HG02981 (cell line): ENCODE measurements around the gene CA7.

ENCODE experiments used
- ATAC-seq: cut with Tn5 transposase; IDR thresholded peaks from one replicate; pipeline ENCODE4 v1.9.1; 2021; ENCODE audit warnings: mild to moderate bottlenecking, moderate library complexity; ENCODE audit not compliant: unreplicated experiment

The CA7 gene

DNA sequence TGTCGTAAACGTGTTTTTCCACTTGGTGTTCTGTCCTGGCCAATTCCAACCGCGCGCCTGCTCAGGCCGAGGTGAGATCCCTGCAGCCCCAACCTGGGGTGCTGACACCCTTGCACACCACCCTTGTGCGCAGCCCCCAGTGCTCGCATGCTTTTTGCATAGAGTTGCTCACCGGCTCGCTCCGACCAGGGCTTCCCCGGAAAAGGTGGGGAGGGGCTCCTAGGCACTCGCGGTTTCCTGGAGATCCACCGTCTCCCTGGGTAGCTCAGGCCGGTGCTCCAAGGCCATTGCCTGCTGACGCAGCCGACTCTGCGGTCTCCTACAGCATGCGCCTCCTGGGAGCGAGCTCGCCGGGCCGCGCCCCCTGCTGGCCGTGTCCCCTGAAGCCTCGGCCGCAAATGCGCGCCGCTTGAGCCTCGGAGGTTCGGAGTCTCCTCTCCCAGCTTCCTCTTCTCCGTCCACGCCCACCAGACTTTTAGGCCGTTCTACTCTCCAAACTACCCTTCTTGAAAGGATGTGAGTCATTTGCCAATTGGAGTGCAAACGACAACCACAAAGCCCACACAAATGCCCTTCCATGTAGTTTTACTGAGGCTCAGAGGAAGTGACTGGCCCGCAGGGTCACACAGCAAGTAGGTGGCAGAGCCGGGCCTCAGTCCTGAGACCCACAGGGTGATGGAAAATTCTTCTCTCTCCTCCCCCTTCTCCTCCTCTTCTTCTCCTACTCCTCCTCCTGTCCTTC, 28.9 kb downstream of the CA7 start:
- ATAC-seq, result peak; percentile 78

DNA sequence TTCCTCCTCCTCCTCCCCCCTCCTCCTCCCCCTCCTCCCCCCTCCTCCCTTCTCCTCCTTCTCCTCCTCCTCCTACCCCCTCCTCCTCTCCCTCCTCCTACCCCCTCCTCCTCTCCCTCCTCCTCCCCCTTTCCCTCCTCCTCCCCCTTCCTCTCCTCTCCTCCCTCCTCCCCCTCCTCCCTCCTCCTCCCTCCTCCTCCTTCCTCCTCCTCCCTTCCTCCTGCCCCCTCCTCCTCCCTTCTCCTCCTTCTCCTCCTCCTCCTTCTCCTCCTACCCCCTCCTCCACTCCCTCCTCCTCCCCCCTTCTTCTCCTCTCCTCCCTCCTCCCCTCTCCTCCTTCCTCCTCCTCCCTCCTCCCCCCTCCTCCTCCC, 29.5 kb downstream of the CA7 start:
- ATAC-seq, result no peak

DNA sequence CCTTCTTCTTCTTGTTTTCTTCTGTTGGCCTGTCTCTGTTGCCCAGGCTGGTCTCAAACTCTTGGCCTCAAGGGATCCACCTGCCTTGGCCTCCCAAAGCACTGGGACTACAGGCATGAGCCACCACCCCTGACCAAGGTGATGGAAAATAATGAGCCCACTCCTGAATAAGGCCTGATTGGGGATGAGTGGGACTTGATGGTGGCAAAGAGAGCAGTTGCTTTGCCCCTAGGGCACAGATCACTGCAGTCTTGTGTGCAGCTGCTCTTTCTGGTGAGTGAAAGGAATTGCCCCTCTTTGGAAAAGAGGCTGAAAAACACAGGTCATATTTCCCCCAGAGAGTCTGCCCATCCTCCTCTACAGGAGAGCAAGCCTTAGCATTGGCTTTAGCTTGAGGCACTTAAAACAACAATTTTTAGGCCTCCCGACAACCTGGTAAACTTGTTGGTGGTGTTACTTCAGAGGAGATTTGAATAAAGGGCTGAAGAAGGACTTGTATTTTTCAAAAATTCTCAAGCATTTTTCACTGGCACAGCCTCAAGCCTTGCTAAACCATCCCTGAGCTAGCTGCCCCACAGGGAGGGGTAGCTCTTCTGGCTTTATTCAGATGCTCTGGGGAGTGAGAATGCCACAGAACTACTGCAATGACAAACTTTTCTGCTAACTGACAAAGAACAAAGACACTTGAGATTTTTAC, 30.0 kb downstream of the CA7 start:
- ATAC-seq, result no peak

DNA sequence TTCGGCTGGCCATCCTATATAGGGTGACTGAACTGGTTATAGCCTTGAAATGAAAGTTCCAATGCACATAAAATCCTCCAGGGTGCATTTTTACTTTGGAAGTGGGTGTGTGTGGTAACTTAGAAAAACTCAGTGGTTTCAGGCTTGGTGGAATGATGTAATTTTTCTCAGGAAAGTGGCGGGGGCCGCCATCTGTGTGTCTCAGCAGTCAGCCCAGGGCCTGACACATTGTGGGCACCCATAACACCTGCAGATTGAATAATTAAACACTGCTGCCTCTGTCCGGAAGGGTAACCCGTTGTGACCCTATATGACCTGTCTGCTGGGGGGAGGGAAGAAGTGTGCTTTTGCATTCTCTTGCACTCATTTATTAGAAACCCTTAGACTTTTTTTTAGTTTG, 33.9 kb downstream of the CA7 start:
- ATAC-seq, result peak; percentile 33

DNA sequence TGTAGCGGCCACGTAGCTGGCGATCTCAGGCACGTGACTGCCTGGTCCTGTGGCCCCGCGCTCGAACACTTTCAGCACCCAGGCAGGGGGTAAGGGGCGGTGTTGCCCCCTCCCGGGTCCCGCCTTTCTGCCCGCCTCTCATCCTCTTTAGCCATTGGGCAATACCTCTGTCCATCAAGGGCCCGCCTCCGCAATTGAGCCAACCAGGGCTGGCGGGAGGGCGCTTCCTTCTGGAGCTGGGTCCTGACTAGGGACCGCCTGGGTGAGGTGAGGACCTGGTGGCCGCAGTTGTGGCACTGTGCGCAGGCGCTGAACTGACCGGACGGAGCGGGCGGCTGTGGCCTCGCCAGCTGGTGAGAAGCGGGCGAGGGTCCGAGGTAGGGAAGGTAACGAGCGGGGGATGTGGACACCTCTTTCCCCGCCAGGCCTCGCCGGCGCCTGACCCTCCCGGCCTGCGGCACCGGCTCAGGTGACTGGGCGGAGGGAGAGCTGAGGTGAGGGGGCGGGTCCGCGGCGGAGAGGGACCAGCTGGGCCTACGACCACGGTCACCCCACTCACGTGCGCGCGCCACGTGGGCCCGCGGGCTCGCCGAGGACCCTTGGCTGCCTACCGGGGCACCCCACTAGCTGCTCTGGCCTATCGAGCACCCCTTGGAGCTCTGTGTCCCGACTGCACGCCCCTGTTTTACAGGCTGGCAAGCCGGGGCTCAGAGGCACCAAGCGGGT, 36.2 kb downstream of the CA7 start, which contains the start of gene PDP2:
TSS of gene PDP2 (plus strand) at position 228 of the 726 bp plus-strand sequence. CDS start 3,770 bp downstream, outside the sequence.
- peak; percentile 95 for ATAC-seq

DNA sequence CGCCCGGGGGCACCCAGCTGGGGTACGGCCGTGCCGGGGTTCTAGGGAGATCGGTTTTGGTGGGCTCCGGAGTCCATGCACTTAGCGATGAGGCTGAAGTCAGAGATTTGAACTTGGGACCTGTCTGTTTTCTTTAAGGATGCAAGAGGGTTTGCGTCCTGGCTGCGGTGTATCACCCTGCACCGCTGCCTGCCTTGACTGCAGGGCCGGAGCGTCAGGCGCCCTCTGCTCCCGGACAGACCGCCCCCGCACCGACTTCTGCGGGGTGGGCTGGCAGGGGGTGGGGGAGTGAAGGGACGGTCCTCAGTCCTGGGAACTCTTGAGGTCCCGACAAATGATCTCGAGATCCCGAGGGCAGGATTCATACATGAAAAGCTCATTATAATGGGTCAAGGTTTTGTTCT, 36.8 kb downstream of the CA7 start:
- no peak for ATAC-seq

DNA sequence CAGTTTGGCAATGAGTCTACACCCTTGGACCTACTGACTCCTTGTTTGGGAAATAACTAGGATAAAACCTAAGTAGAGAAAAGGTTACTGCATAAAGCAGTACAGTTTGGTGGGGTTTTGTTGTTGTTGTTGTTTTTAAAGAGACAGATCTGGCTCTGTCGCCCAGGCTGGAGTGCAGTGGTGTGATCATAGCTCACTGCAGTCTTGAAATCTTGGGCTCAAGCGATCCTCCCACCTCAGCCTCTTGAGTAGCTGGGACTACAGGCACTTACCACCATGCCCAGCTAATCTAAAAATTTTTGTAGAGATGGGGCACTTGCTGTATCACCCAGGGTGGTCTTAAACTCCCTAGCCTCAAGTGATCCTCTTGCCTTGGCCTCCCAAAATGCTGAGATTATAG, 37.3 kb downstream of the CA7 start:
- no peak for ATAC-seq

DNA sequence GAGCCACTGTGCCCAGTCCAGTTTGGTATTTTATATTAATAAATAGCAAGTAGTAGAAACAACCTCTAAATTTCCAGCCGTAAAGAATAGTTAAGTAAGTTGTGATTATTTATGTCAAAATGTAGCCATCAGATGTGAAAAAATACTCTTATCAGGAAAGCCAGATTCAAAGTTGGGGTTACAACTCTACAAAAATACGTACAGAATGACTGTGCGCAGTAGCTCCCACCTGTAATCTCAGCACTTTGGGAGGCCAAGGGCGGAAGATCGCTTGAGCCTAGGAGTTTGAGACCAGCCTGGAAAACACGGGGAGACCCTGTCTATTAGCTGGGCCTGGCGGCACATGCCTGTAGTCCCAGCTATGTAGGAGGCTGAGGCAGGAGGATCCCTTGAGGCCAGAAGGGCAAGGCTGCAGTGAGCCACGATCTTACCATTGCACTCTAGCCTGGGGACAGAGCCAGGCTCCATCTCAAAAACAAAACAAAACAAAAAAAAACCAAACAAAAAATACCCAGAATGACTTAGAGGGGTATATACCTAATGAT, 37.8 kb downstream of the CA7 start:
- ATAC-seq, result no peak

DNA sequence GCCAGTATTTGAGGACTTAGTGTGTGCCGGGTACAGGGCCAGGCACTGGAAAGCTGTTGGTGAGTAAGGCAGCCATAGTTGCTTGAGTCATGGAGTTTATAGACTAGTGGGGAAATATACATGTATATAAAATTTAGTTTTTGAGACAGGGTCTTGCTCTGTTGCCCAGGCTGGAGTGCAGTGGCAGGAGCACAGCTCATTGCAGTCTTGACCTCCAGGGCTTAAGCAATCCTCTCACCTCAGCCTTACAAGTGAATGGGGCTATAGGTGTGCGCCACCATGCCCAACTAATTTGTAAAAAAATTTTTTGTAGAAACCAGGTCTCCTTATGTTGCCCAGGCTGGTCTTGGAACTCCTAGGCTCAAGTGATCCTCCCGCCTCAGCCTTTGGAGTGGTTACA, 38.5 kb downstream of the CA7 start:
- ATAC-seq, result no peak

DNA sequence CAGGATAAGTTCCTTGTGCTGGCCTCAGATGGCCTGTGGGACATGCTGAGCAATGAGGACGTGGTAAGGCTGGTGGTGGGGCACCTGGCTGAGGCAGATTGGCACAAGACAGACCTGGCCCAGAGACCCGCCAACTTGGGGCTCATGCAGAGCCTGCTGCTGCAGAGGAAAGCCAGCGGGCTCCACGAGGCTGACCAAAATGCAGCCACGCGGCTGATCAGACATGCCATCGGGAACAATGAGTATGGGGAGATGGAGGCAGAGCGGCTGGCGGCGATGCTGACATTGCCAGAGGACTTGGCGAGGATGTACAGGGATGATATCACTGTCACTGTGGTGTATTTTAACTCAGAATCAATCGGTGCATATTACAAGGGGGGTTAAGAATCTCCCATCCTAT, 41.3 kb downstream of the CA7 start:
- ATAC-seq, result no peak

DNA sequence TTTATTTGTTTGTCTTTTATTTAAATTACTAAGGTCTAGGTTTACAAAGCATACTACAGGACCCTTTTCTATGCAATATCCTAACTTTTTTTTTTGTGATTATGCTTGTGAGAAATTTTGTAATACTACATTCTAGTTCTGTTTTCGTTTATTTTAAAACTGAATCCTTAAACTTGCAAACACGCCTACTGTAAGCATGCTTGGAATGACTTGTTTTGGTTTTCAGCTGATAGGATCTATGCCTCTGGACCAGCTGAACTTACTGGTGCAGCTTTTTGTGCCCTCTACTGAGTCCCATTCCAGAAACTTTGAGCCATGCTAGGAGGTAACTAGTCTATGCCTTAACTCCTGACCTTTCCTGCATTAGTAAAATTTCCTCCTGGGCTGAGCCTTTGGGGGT, 42.1 kb downstream of the CA7 start:
- ATAC-seq, result no peak

DNA sequence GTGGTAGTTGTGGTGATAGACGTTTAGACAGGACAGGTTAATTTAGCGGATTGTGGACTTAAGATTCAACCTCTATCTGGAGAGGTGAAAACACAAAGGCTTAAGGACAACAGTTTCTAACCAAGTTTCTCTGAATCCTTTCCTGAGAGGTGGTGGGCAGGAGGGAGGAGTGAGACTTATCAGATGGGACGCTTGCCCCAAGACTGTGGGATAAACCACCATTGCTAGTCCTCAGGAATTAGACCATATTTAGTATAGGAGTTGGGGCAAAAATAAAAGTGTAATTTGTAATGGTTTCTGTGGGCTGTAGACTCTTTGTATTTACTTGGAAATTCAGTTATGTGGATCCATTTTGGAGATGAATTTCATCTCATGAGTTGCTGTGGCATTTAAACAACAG, 42.7 kb downstream of the CA7 start:
- no peak for ATAC-seq

DNA sequence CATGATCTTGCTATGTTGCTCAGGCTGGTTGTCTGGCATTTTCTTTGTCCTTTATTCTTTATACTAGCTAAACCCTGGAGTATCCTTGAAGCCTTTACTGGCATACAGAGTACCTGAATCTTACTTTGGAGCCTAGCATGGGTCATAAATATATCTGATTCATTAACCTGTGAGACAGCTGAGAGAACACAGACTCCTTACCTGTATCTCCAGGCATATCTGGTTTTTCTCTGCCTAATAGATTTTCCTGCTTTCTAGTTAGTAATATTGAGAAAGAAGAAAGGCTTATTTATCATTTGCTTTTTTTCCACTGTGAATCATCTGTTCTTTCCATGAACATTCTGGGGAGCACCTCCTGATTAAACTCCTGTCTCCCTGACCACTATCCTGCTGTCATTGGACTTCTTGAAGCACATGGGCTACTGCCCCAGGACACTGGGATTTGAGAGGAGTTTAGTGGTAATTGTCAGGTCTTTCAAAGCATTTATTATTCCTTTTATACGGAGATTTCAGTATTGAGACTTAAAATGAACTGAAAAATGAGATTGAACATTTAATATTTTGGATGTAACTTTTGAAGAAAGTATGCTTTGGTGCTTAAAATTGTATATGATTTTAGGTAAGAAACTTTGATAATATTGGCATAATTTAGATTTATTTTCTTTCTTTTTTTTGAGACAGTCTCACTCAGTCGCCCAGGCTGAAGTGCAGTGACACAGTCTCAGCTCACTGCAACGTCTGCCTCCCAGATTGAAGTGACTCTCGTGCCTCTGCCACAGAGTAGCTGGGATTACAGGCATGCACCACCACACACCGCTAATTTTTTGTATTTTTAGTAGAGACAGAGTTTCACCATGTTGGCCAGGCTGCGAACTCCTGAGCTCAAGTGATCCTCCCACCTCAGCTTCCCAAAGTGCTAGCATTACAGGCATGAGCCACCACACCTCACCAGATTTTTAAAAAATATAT, 44.7 kb downstream of the CA7 start:
- no peak for ATAC-seq

DNA sequence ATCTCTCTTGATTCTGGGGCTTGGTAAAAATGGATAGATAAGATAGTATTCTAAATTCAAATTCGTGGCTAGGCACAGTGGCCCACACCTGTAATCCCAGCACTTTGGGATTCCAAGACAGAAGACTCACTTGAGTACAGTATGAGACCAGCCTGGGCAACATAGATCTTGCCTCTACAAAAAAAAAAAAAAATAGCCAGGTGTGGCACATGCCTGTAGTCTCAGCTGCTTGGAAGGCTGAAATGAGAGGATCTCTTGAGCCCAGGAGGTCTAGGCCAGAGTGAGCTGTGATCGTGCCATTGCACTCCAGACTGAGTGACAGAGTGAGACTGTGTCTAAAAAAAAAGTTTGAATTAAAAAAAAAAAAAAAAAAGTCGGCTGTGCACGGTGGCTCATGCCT, 45.4 kb downstream of the CA7 start:
- ATAC-seq, result no peak

DNA sequence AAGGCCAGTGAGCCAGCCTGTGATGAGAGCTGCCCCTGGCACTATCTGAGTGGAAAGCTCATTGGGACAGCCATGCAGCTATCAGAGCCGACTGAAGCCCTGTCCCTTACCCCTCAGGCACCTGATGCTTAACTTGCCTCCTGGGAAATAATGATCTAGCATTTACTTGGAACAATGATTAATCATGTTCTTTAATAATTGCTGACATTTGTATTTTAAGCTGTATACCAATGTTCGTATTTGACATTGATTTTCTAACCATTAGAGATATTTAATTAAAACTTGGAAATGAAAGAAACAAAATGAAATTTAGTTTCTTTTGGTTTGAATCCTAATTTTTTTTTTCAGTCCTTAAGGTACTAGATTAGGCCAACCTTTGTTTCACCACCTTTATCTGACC, 46.6 kb downstream of the CA7 start:
- no peak for ATAC-seq

DNA sequence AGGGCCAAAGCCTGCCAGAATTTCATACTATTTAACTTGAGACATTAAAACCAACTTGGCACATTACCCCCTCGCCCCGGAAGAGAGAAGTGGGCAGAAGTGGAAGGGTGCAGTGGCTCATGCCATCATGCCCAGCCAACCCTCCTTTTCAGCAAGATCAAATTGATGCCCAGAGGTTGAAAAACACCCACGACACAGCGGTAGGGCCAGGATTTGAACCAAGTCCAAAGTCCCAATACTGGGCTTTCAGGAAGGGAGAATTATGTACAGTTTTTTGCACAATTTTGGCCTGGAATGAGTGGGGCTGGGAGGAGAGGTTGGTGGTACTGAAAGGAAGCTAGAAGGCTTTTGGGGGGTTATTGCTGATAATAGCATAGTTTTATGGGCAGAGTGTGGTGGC, 47.1 kb downstream of the CA7 start:
- ATAC-seq, result no peak

DNA sequence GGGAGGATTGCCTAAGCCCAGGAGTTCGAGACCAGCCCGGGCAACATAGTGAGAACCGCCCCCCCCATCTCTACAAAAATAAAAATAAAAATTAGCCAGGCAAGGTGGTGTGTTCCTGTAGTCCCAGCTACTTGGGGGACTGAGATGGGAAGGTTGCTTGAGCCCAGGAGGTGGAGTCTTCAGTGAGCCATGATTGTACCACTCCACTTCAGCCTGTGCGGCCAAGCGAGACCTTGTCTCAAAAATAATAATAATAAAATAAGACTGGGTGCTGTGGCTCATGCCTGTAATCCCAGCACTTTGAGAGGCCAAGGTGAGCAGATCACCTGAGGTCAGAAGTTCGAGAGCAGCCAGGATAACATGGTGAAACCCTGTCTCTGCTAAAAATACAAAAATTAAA, 47.6 kb downstream of the CA7 start:
- ATAC-seq, result no peak

DNA sequence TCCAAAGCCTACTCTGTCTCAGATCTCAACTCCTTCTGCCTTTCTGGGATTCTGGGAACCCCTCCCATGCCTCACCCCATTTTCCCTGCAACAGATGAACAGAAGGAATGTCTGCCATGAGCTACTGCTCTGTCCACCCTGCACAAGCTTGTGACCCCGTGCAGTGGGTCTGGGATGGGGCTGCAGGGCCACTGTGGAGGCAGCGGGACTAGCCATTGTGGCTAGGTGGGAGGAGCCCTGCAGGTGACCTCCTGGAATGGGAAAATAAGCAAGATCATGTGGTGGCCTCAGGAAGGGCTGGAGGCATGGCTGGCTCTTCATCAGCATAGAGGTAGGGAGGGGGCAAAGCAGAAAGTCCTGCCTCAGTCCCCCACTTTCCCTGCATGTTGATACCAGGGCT, 49.8 kb downstream of the CA7 start:
- no peak for ATAC-seq

DNA sequence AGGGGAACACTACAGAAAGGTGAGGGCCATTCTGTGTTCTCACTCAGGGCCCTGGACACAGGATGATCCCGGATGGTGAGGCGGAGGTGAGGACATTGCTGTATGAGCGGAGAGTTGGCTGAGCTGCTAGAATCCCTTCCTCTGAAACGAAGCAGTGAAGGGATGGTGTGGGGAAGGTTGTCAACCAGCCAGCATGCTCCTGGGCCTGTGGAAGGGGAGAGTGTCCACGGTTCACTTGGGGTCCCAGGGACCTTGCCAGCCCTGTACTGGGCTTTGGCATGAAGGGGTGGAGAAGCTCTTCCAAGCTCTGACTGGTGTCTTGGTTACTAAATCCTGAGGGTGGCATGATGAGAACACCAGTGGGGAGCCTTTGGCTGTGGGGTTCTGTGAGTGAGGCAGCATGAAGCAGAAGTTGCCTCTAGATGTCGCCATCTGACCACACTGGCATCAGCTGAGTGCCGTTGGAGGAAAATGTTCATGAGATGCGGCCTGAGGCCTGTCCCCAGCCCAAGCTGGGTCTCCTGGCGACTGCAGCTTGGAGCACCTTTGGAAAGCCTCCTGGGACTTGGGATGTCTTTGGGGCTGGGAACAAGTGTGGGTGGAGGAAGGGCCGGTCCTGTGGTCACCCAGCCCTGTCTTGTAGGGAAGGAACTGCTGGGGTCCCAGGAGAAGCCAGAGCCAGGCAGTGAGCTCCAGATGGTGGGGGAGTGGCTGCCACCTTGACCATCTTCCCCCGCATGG, 50.9 kb downstream of the CA7 start:
- no peak for ATAC-seq

DNA sequence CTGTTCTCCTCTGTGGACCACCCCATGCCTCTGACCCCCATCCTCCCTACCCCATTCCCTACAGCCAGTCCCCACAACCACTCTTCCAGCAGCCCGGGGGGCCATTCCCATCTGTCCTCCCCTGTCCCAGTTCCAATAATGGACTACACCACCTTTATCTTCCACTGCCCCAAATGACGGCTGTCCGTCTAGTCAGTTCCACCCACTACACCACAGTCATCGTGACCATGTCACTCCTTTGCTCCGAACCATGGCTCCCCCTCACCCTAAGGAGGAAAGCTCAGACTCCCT, 51.4 kb downstream of the CA7 start:
- no peak for ATAC-seq
